GM18502 (cell line): ENCODE measurements around the gene CRIP2.

Source experiments
- ATAC-seq: cut with Tn5 transposase; IDR thresholded peaks from one replicate; pipeline ENCODE4 v1.9.1; 2021; ENCODE audit warnings: mild to moderate bottlenecking; ENCODE audit not compliant: unreplicated experiment, poor library complexity

CRIP2 gene

GRCh38 chr14:105495990-105496830, 21.6 kb downstream of the CRIP2 start:
- ATAC-seq: no peak

GRCh38 chr14:105496831-105497591, 22.4 kb downstream of the CRIP2 start:
- no peak for ATAC-seq

GRCh38 chr14:105497671-105498429, 23.2 kb downstream of the CRIP2 start:
- ATAC-seq: no peak

- no peak for ATAC-seq
Measured at GRCh38 chr14:105498430-105499255, 24.0 kb downstream of the CRIP2 start.

- ATAC-seq: no peak
Measured at GRCh38 chr14:105499256-105500035, 24.8 kb downstream of the CRIP2 start.

GRCh38 chr14:105500036-105500725, 25.6 kb downstream of the CRIP2 start:
- no peak for ATAC-seq

- ATAC-seq: no peak
Measured at GRCh38 chr14:105500726-105501101, 26.1 kb downstream of the CRIP2 start.

- ATAC-seq: no peak
Measured at GRCh38 chr14:105501504-105502291, 27.1 kb downstream of the CRIP2 start.

GRCh38 chr14:105502446-105503295, 28.1 kb downstream of the CRIP2 start:
- no peak for ATAC-seq

- ATAC-seq: no peak
Measured at GRCh38 chr14:105503296-105503640, 28.6 kb downstream of the CRIP2 start.

GRCh38 chr14:105503935-105504692, 29.5 kb downstream of the CRIP2 start:
- ATAC-seq: no peak

- no peak for ATAC-seq
Measured at GRCh38 chr14:105505101-105505500, 30.5 kb downstream of the CRIP2 start.

GRCh38 chr14:105507247-105507646, 32.6 kb downstream of the CRIP2 start:
- no peak for ATAC-seq

- ATAC-seq: no peak
Measured at GRCh38 chr14:105508069-105508468, 33.4 kb downstream of the CRIP2 start.

- no peak for ATAC-seq
Measured at GRCh38 chr14:105508601-105509000, 34.0 kb downstream of the CRIP2 start.

GRCh38 chr14:105517096-105517495, 42.5 kb downstream of the CRIP2 start:
- no peak for ATAC-seq
